Heart left ventricle (tissue), 13 donors: ENCODE data around the gene PEG3.

Source experiments
- POLR2A ChIP-seq, 2 donors: fragments of 450-650 bp; IDR thresholded peaks; one replicate each; pipeline ENCODE4 v1.6.1; 2017; ENCODE audit warnings: antibody characterized with exemption in 2 of 2, mild to moderate bottlenecking in 2 of 2, moderate library complexity in 2 of 2
- TF ChIP-seq, protein P1 (sequence below), 12 donors: fragments of 200-600 bp; sonication (generic) in 4 of 12; IDR thresholded peaks; one replicate each; pipeline versions ENCODE4 v1.5.0 to v1.8.0; 2018 to 2022; ENCODE audit warnings: antibody characterized with exemption in 12 of 12, mild to moderate bottlenecking in 5 of 12
- donor health status: ischemic (EF 13 %, LVEDD 7.1; RV severe dilation, severe dysfunction).
- donor health status: DM: no; HTN: yes; CAD: no.
- donor health status: DM: no; HTN: no; CAD: no.
- donor health status: ischemic (EF 25% LVEDD 6.9; RV normal size, moderate dysfunction).
- donor health status: ischemic (EF 25% LVEDD 5.7; RV mildly dilated, moderate dysfunction).
- donor health status: ischemic (EF 35%, LVEDD 5.7; RV mildly dilated, moderate dysfunction).
- donor health status: nonischemic (EF 11% LVEDD 7.7; RV severe dilation, severe dysfunction).
- donor health status: DM: yes; HTN: yes; CAD: no.
- donor health status: PGD.
- donor health status: ischemic (EF 29% LVEDD 5.4; RV normal size, mild dysfunction).
- donor health status: nonischemic (EF 23%, LVEDD 6.1; RV moderate dilation, normal function).

DNA sequence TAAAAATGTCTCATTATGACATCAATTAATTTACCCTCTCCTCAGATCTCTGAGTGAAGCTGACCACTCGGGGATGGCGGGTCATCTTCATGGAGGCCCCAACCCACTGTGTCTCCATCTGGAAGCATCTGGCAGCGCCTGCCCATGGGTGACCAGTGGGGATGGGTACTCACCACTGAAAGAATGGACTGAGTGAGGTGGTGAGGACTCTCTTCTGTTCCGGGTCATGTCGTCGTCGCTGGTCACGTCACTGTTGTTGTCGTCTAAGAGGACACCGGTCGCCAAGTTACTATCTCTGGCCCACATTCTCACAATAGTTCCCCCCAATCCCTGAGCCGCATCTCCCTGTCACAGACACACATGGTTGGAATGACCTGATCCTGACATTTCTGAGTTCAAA is 17.1 kb downstream of the PEG3 start:
- TF ChIP-seq, protein P1, sequence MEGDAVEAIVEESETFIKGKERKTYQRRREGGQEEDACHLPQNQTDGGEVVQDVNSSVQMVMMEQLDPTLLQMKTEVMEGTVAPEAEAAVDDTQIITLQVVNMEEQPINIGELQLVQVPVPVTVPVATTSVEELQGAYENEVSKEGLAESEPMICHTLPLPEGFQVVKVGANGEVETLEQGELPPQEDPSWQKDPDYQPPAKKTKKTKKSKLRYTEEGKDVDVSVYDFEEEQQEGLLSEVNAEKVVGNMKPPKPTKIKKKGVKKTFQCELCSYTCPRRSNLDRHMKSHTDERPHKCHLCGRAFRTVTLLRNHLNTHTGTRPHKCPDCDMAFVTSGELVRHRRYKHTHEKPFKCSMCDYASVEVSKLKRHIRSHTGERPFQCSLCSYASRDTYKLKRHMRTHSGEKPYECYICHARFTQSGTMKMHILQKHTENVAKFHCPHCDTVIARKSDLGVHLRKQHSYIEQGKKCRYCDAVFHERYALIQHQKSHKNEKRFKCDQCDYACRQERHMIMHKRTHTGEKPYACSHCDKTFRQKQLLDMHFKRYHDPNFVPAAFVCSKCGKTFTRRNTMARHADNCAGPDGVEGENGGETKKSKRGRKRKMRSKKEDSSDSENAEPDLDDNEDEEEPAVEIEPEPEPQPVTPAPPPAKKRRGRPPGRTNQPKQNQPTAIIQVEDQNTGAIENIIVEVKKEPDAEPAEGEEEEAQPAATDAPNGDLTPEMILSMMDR (IDR thresholded peaks at IDR 0.05): no peak
- no peak for TF ChIP-seq POLR2A (IDR thresholded peaks at IDR 0.05)
